SK-N-SH treated with all-trans-retinoic acid at 6 μM for 48 hours (cell line): ENCODE data around the gene GATM.

Source experiments
- ATAC-seq: fragments of 200-7000 bp; cut with Tn5 transposase; 3 replicates; pipeline ENCODE4 v1.9.1; 2020; ENCODE audit warnings: mild to moderate bottlenecking, moderate library complexity
- ARNTL ChIP-seq: fragments of 450-650 bp; formaldehyde crosslinking; IDR thresholded peaks from 2 replicates; pipeline ENCODE4 v1.5.0; 2020; ENCODE audit warnings: low read depth, mild to moderate bottlenecking, moderate library complexity, borderline replicate concordance
- BACH2 ChIP-seq: fragments of 250-450 bp; sonication (Bioruptor Pico); IDR thresholded peaks from 2 replicates; pipeline ENCODE4 v1.9.0; 2021; ENCODE audit warnings: mild to moderate bottlenecking, borderline replicate concordance
- CSDC2 ChIP-seq: fragments of 250-450 bp; sonication (Bioruptor Pico); IDR thresholded peaks from 2 replicates; pipeline ENCODE4 v1.5.0; 2020; ENCODE audit warnings: mild to moderate bottlenecking, moderate library complexity
- CSRNP3 ChIP-seq: fragments of 250-450 bp; sonication (Bioruptor Pico); IDR thresholded peaks from 2 replicates; pipeline ENCODE4 v1.5.1; 2021; ENCODE audit warnings: mild to moderate bottlenecking, moderate library complexity
- ESRRG ChIP-seq: fragments of 250-450 bp; sonication (Bioruptor Pico); IDR thresholded peaks from 2 replicates; pipeline ENCODE4 v1.6.1; 2021; ENCODE audit warnings: mild to moderate bottlenecking
- GLIS3 ChIP-seq: fragments of 250-450 bp; sonication (Bioruptor Pico); IDR thresholded peaks from 2 replicates; pipeline ENCODE4 v1.5.0; 2020; ENCODE audit warnings: mild to moderate bottlenecking, moderate library complexity
- ISL1 ChIP-seq: fragments of 250-450 bp; sonication (Bioruptor Pico); IDR thresholded peaks from 2 replicates; pipeline ENCODE4 v2.1.2; 2022; ENCODE audit warnings: mild to moderate bottlenecking, moderate library complexity
- OSR1 ChIP-seq: fragments of 250-450 bp; sonication (Bioruptor Pico); IDR thresholded peaks from 2 replicates; pipeline ENCODE4 v1.8.0; 2022; ENCODE audit warnings: moderate library complexity, mild to moderate bottlenecking, inconsistent platforms
- PPARA ChIP-seq: fragments of 250-450 bp; sonication (Bioruptor Pico); IDR thresholded peaks from 2 replicates; pipeline ENCODE4 v1.5.0; 2020; ENCODE audit warnings: mild to moderate bottlenecking, borderline replicate concordance
- RARB ChIP-seq: fragments of 250-450 bp; sonication (Bioruptor Pico); IDR thresholded peaks from 2 replicates; pipeline ENCODE4 v1.8.0; 2021; ENCODE audit warnings: mild to moderate bottlenecking, moderate library complexity
- SNAI2 ChIP-seq: fragments of 250-450 bp; sonication (Bioruptor Pico); IDR thresholded peaks from 2 replicates; pipeline ENCODE4 v1.5.0; 2020; ENCODE audit warnings: mild to moderate bottlenecking, moderate library complexity
- TCF4 ChIP-seq: fragments of 250-450 bp; sonication (Bioruptor Pico); IDR thresholded peaks from 2 replicates; pipeline ENCODE4 v1.8.0; 2021; ENCODE audit warnings: mild to moderate bottlenecking, moderate library complexity, borderline replicate concordance
- TOX ChIP-seq: fragments of 250-450 bp; sonication (Bioruptor Pico); IDR thresholded peaks from 2 replicates; pipeline ENCODE4 v1.8.0; 2021; ENCODE audit warnings: mild to moderate bottlenecking, moderate library complexity, borderline replicate concordance
- TSHZ2 ChIP-seq: fragments of 250-450 bp; sonication (Bioruptor Pico); IDR thresholded peaks from 2 replicates; pipeline ENCODE4 v1.5.0; 2020; ENCODE audit warnings: mild to moderate bottlenecking, moderate library complexity
- ZFP3 ChIP-seq: fragments of 250-450 bp; sonication (Bioruptor Pico); IDR thresholded peaks from 2 replicates; pipeline ENCODE4 v1.5.0; 2020; ENCODE audit warnings: mild to moderate bottlenecking, moderate library complexity
- ZNF8 ChIP-seq: fragments of 450-650 bp; formaldehyde crosslinking; IDR thresholded peaks from 2 replicates; pipeline ENCODE4 v1.5.0; 2020; ENCODE audit warnings: mild to moderate bottlenecking, moderate library complexity
- TF ChIP-seq, protein P1 (sequence below): fragments of 250-450 bp; sonication (Bioruptor Pico); IDR thresholded peaks from 2 replicates; pipeline ENCODE4 v1.8.0; 2020; ENCODE audit warnings: mild to moderate bottlenecking, moderate library complexity, borderline replicate concordance
- TF ChIP-seq, protein P2 (sequence below): fragments of 250-450 bp; sonication (Bioruptor Pico); IDR thresholded peaks from 2 replicates; pipeline ENCODE4 v1.8.0; 2021; ENCODE audit warnings: low read depth, mild to moderate bottlenecking, moderate library complexity, borderline replicate concordance
- TF ChIP-seq, protein P3 (sequence below): fragments of 250-450 bp; sonication (Bioruptor Pico); IDR thresholded peaks from 2 replicates; pipeline ENCODE4 v1.5.1; 2020; ENCODE audit warnings: low read depth, mild to moderate bottlenecking, moderate library complexity

Gene GATM

DNA sequence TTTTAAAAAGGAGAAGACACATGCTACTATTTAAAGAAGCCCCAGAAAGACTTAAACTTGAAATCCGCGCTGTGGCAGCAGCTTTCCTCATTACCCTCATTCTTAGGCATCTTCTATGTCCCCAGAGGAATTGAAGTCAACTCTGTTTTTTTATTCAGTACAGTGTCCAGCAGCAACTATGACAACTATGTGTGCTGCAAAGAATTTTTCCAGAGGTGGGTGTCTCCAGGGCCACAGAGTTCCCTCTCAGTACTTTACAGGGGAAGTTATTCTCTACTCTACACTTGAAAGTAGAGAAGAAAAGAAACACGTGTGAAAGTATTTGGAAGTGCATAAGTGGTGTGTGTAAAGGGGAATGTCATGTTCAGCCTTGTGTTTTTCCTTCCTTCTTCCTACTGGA lies 32.0 kb downstream of the GATM start:
- ATAC-seq = no peak
- TF ChIP-seq TOX (CRISPR knock-in tag) = no peak
- TF ChIP-seq ZNF8 (CRISPR knock-in tag) = no peak
- TF ChIP-seq CSDC2 (CRISPR knock-in tag) = no peak
- TF ChIP-seq, protein P1, sequence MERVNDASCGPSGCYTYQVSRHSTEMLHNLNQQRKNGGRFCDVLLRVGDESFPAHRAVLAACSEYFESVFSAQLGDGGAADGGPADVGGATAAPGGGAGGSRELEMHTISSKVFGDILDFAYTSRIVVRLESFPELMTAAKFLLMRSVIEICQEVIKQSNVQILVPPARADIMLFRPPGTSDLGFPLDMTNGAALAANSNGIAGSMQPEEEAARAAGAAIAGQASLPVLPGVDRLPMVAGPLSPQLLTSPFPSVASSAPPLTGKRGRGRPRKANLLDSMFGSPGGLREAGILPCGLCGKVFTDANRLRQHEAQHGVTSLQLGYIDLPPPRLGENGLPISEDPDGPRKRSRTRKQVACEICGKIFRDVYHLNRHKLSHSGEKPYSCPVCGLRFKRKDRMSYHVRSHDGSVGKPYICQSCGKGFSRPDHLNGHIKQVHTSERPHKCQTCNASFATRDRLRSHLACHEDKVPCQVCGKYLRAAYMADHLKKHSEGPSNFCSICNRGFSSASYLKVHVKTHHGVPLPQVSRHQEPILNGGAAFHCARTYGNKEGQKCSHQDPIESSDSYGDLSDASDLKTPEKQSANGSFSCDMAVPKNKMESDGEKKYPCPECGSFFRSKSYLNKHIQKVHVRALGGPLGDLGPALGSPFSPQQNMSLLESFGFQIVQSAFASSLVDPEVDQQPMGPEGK (CRISPR knock-in tag) = no peak
- no peak for TF ChIP-seq OSR1
- TF ChIP-seq TSHZ2 = no peak
- TF ChIP-seq CSRNP3 (CRISPR knock-in tag) = no peak
- TF ChIP-seq ESRRG = no peak
- TF ChIP-seq RARB (CRISPR knock-in tag) = no peak
- TF ChIP-seq, protein P2, sequence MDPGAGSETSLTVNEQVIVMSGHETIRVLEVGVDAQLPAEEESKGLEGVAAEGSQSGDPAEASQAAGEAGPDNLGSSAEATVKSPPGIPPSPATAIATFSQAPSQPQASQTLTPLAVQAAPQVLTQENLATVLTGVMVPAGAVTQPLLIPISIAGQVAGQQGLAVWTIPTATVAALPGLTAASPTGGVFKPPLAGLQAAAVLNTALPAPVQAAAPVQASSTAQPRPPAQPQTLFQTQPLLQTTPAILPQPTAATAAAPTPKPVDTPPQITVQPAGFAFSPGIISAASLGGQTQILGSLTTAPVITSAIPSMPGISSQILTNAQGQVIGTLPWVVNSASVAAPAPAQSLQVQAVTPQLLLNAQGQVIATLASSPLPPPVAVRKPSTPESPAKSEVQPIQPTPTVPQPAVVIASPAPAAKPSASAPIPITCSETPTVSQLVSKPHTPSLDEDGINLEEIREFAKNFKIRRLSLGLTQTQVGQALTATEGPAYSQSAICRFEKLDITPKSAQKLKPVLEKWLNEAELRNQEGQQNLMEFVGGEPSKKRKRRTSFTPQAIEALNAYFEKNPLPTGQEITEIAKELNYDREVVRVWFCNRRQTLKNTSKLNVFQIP (CRISPR knock-in tag) = no peak
- TF ChIP-seq ARNTL (CRISPR knock-in tag) = no peak
- TF ChIP-seq, protein P3, sequence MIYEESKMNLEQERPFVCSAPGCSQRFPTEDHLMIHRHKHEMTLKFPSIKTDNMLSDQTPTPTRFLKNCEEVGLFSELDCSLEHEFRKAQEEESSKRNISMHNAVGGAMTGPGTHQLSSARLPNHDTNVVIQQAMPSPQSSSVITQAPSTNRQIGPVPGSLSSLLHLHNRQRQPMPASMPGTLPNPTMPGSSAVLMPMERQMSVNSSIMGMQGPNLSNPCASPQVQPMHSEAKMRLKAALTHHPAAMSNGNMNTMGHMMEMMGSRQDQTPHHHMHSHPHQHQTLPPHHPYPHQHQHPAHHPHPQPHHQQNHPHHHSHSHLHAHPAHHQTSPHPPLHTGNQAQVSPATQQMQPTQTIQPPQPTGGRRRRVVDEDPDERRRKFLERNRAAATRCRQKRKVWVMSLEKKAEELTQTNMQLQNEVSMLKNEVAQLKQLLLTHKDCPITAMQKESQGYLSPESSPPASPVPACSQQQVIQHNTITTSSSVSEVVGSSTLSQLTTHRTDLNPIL (CRISPR knock-in tag) = no peak
- no peak for TF ChIP-seq BACH2 (CRISPR knock-in tag)
- no peak for TF ChIP-seq GLIS3
- TF ChIP-seq ZFP3 (CRISPR knock-in tag) = no peak
- TF ChIP-seq SNAI2 = no peak
- TF ChIP-seq TCF4 (CRISPR knock-in tag) = no peak
- TF ChIP-seq, all 23 proteins: peak for 0

GRCh38 chr15:45343258-45343860 lies 35.0 kb downstream of the GATM start:
- TF ChIP-seq TSHZ2 = no peak
- TF ChIP-seq ISL1 (CRISPR knock-in tag) = no peak
- no peak for TF ChIP-seq PPARA
- TF ChIP-seq CSRNP3 (CRISPR knock-in tag) = no peak
- TF ChIP-seq RARB (CRISPR knock-in tag) = no peak
- ATAC-seq = no peak
